ENCODE measurements around the gene UVRAG.

- TF ChIP-seq EZH2 (IDR thresholded peaks at IDR 0.05; ENCODE audit: borderline replicate concordance, low read length) = no peak
- TF ChIP-seq, protein P1, sequence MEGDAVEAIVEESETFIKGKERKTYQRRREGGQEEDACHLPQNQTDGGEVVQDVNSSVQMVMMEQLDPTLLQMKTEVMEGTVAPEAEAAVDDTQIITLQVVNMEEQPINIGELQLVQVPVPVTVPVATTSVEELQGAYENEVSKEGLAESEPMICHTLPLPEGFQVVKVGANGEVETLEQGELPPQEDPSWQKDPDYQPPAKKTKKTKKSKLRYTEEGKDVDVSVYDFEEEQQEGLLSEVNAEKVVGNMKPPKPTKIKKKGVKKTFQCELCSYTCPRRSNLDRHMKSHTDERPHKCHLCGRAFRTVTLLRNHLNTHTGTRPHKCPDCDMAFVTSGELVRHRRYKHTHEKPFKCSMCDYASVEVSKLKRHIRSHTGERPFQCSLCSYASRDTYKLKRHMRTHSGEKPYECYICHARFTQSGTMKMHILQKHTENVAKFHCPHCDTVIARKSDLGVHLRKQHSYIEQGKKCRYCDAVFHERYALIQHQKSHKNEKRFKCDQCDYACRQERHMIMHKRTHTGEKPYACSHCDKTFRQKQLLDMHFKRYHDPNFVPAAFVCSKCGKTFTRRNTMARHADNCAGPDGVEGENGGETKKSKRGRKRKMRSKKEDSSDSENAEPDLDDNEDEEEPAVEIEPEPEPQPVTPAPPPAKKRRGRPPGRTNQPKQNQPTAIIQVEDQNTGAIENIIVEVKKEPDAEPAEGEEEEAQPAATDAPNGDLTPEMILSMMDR (IDR thresholded peaks at IDR 0.05; ENCODE audit: low read length) = no peak
Observed at GRCh38 chr11:75853971-75854370, 39.0 kb downstream of the UVRAG start.

All from OCI-LY1 (cell line).